Keratinocyte (primary cell): ENCODE measurements around the gene CDH22. TPM values are rescaled to one million over a fixed set of nuclear protein-coding genes. Genes with fewer than 3 reads are reported as not detected.

ENCODE experiments used
- DNase-seq: peaks from one replicate; pipeline ENCODE4 v3.0.0-alpha.2; 2011; ENCODE audit warnings: low read depth, missing footprints, low spot score
- FAIRE-seq: peaks from 2 replicates; lab custom pipeline; 2011; peaks lifted over from hg19 to GRCh38; lab: Jason Lieb, UNC
- H2AFZ ChIP-seq: 2 replicates; pipeline ENCODE4 v1.6.0; 2012; ENCODE audit warnings: low read length, control low read depth, inconsistent platforms; ENCODE audit not compliant: control insufficient read depth
- H3K27ac ChIP-seq: 2 replicates; pipeline ENCODE4 v1.5.1; 2011; ENCODE audit warnings: low read length; ENCODE audit not compliant: control insufficient read depth, insufficient read depth
- H3K27me3 ChIP-seq: 3 replicates; pipeline ENCODE4 v1.6.0; 2011; ENCODE audit warnings: low read length; ENCODE audit not compliant: control insufficient read depth, insufficient read depth; ENCODE audit errors: extremely low read depth
- H3K36me3 ChIP-seq, 2 experiments: 2 replicates in 1 of 2; 3 replicates in 1 of 2; pipeline ENCODE4 v1.5.1; 2011; ENCODE audit warnings: low read length in 2 of 2, mild to moderate bottlenecking in 1 of 2; ENCODE audit not compliant: control insufficient read depth in 2 of 2, insufficient read depth in 2 of 2; ENCODE audit errors: extremely low read depth in 1 of 2
- H3K4me1 ChIP-seq: 3 replicates; pipeline ENCODE4 v1.5.1; 2011; ENCODE audit warnings: low read length; ENCODE audit not compliant: control insufficient read depth, insufficient read depth; ENCODE audit errors: extremely low read depth
- H3K4me2 ChIP-seq: 3 replicates; pipeline ENCODE4 v1.6.0; 2011; ENCODE audit warnings: low read depth, low read length; ENCODE audit not compliant: control insufficient read depth, insufficient read depth; ENCODE audit errors: extremely low read depth
- H3K4me3 ChIP-seq, 3 experiments: fragments of 200-600 bp in 1 of 3; sonication (generic) in 1 of 3; 2 replicates in 2 of 3; 3 replicates in 1 of 3; pipeline ENCODE4 v1.5.1; 2011 to 2016; ENCODE audit warnings: low read length in 3 of 3, mild to moderate bottlenecking in 3 of 3, control low read depth in 2 of 3, inconsistent platforms in 1 of 3, low read depth in 1 of 3, mixed read lengths in 1 of 3, mixed run types in 1 of 3, moderate library complexity in 1 of 3; ENCODE audit not compliant: control insufficient read depth in 2 of 3, insufficient read depth in 2 of 3; ENCODE audit errors: extremely low read depth in 1 of 3
- H3K79me2 ChIP-seq: 2 replicates; pipeline ENCODE4 v1.6.0; 2012; ENCODE audit warnings: low read length; ENCODE audit not compliant: control insufficient read depth, insufficient read depth
- H3K9ac ChIP-seq: 3 replicates; pipeline ENCODE4 v1.6.0; 2011; ENCODE audit warnings: low read length; ENCODE audit not compliant: control insufficient read depth, insufficient read depth; ENCODE audit errors: extremely low read depth
- H3K9me1 ChIP-seq: 3 replicates; pipeline ENCODE4 v1.6.0; 2011; ENCODE audit warnings: low read length; ENCODE audit not compliant: control insufficient read depth, insufficient read depth; ENCODE audit errors: extremely low read depth
- H3K9me3 ChIP-seq: 2 replicates; pipeline ENCODE4 v1.5.1; 2012; ENCODE audit warnings: low read depth, low read length; ENCODE audit not compliant: control insufficient read depth
- H4K20me1 ChIP-seq: 3 replicates; pipeline ENCODE4 v1.6.0; 2011; ENCODE audit warnings: low read length; ENCODE audit not compliant: control insufficient read depth, insufficient read depth; ENCODE audit errors: extremely low read depth
- CTCF ChIP-seq, 3 experiments: IDR thresholded peaks in 1 of 3; conservative IDR thresholded peaks in 1 of 3; optimal IDR thresholded peaks in 1 of 3; 2 replicates in 2 of 3; 3 replicates in 1 of 3; pipeline versions ENCODE3 to v1.5.1; 2011; ENCODE audit warnings: low read length in 3 of 3, mild to moderate bottlenecking in 3 of 3, moderate library complexity in 2 of 3, control low read depth in 1 of 3, inconsistent platforms in 1 of 3; ENCODE audit not compliant: insufficient read depth in 2 of 3; ENCODE audit errors: extremely low read depth in 1 of 3
- EZH2 ChIP-seq: IDR thresholded peaks from one replicate; pipeline ENCODE4 v1.6.1; 2012; ENCODE audit warnings: inconsistent platforms, mild to moderate bottlenecking, low read length, moderate library complexity
- dilution Hi-C: fragments of 300-500 bp; cut with MboI; formaldehyde crosslinking; loops from one replicate; pipeline ENCODE4 v1.7.0; 2020; ENCODE audit warnings: low sequenced_read_pairs; ENCODE audit not compliant: extremely low pct_ligation_motif_present
- polyA plus RNA-seq, 5 experiments: library from polyadenylated mRNA; depleted of rRNA in 3 of 5; stranded (reverse) in 3 of 5; stranded (forward) in 1 of 5; unstranded in 1 of 5; fragments of >200 nt; gene quantifications; 1 replicate in 1 of 5; 2 replicates in 3 of 5; 3 replicates in 1 of 5; pipeline versions ENCODE4 v1.2.1 to v1.2.3, GENCODE V29; 2011 to 2012; ENCODE audit warnings: missing spikeins in 2 of 5, low read depth in 1 of 5, low replicate concordance in 1 of 5

The CDH22 gene
- polyA plus RNA-seq, 1 donor (not counting 4 experiments of a cell fraction or from before 2014, with no cell fraction given), result not detected

- peak; percentile 42 for TF ChIP-seq EZH2
- TF ChIP-seq CTCF (optimal IDR thresholded peaks at IDR 0.05 in 1 of 3, IDR thresholded peaks at IDR 0.05 in 1 of 3, conservative IDR thresholded peaks at IDR 0.05 in 1 of 3; ENCODE audit: extremely low read depth in 1 of 3, insufficient read depth in 2 of 3, low read length in 3 of 3), result no peak
- no peak overlapping the region for H3K9ac ChIP-seq
- H3K79me2 ChIP-seq, result no peaks in the 10 kb centered on the region
- no peaks in the 10 kb centered on the region for H3K4me1 ChIP-seq
- no peak overlapping the region for H3K4me3 ChIP-seq
- H4K20me1 ChIP-seq, result no peaks in the 10 kb centered on the region
- no peak overlapping the region for H2AFZ ChIP-seq
- H3K9me1 ChIP-seq, result no peaks in the 10 kb centered on the region
- dilution Hi-C loops, result no loop called here
- FAIRE-seq, result no peak
- H3K4me2 ChIP-seq, result no peak overlapping the region
- no peak for DNase-seq
- H3K36me3 ChIP-seq, result no peaks in the 10 kb centered on the region
- no peak overlapping the region for H3K27ac ChIP-seq
- no peaks in the 10 kb centered on the region for H3K9me3 ChIP-seq
- H3K27me3 ChIP-seq, result peaks cover 91% of the 10 kb centered on the region
These were observed 7.0 kb upstream of the CDH22 start for GRCh38 chr20:46315311-46315710.

GRCh38 chr20:46312945-46313861 lies 4.9 kb upstream of the CDH22 start:
- dilution Hi-C loops, result no loop called here
- TF ChIP-seq EZH2, result peak; percentile 80
- TF ChIP-seq CTCF (optimal IDR thresholded peaks at IDR 0.05 in 1 of 3, IDR thresholded peaks at IDR 0.05 in 1 of 3, conservative IDR thresholded peaks at IDR 0.05 in 1 of 3; ENCODE audit: extremely low read depth in 1 of 3, insufficient read depth in 2 of 3, low read length in 3 of 3), result no peak
- H4K20me1 ChIP-seq, result no peaks in the 10 kb centered on the region
- FAIRE-seq (no peak), DNase-seq (no peak)
- H3K36me3 ChIP-seq, result no peaks in the 10 kb centered on the region
- H3K4me2 ChIP-seq, result no peak overlapping the region
- no peaks in the 10 kb centered on the region for H3K79me2 ChIP-seq
- H3K27ac ChIP-seq, result no peak overlapping the region
- no peak overlapping the region for H3K9ac ChIP-seq
- no peaks in the 10 kb centered on the region for H3K9me1 ChIP-seq
- H3K4me3 ChIP-seq, result no peak overlapping the region
- H3K4me1 ChIP-seq, result no peaks in the 10 kb centered on the region
- peaks cover 94% of the 10 kb centered on the region for H3K27me3 ChIP-seq
- H2AFZ ChIP-seq, result no peak overlapping the region
- H3K9me3 ChIP-seq, result no peaks in the 10 kb centered on the region
